A549 (cell line): ENCODE results near the gene TRIM17. TPM values are rescaled to one million over a fixed set of nuclear protein-coding genes. Genes with fewer than 3 reads are reported as not detected.

Experiments used
- ATAC-seq, 2 experiments: fragments of 200-7000 bp in 1 of 2; fragments of >200 bp in 1 of 2; cut with Nextera tagmentation in 1 of 2; cut with Tn5 transposase in 1 of 2; 3 replicates each; pipeline versions ENCODE4 v1.8.0 to v1.9.1; 2018 to 2020; ENCODE audit warnings: mild to moderate bottlenecking in 1 of 2, moderate library complexity in 1 of 2
- CTCF ChIA-PET: fragments of 300-600 bp; sonication (Branson Sonifier 250); formaldehyde crosslinking; extraction: SDS; loops from one replicate; lab custom pipeline; 2021; ENCODE audit warnings: antibody characterized with exemption, inconsistent platforms; lab: Yijun Ruan, JAX
- POLR2A ChIA-PET: fragments of 350-600 bp; formaldehyde crosslinking; extraction: SDS; loops from one replicate; lab custom pipeline; 2021; ENCODE audit warnings: antibody characterized with exemption, inconsistent platforms; lab: Yijun Ruan, JAX
- DNase-seq, 2 experiments: peaks; one replicate each; pipeline versions ENCODE4 v3.0.0 to v3.0.0-alpha.2; 2011 to 2016; ENCODE audit warnings: low read depth in 1 of 2, low spot score in 1 of 2
- FAIRE-seq: peaks from 2 replicates; lab custom pipeline; 2011; peaks lifted over from hg19 to GRCh38; lab: Jason Lieb, UNC
- H3K27ac ChIP-seq, 2 experiments: fragments of >200 bp; sonication (Bioruptor Twin); formaldehyde crosslinking; 3 replicates each; pipeline ENCODE4 v1.5.1; 2016 to 2017
- H3K4me1 ChIP-seq: fragments of >200 bp; sonication (Bioruptor Twin); formaldehyde crosslinking; 3 replicates; pipeline ENCODE4 v1.6.1; 2016
- H3K4me2 ChIP-seq: fragments of >200 bp; sonication (Bioruptor Twin); formaldehyde crosslinking; 3 replicates; pipeline ENCODE4 v1.6.1; 2016
- H3K4me3 ChIP-seq: fragments of >200 bp; sonication (Bioruptor Twin); formaldehyde crosslinking; 3 replicates; pipeline ENCODE4 v1.5.1; 2016
- H3K9me3 ChIP-seq: fragments of >200 bp; sonication (Bioruptor Twin); formaldehyde crosslinking; 3 replicates; pipeline ENCODE4 v1.6.1; 2016
- BHLHE40 ChIP-seq: IDR thresholded peaks from 2 replicates; pipeline ENCODE4 v1.6.1; 2012; ENCODE audit warnings: low read depth, low read length, inconsistent platforms
- CBX2 ChIP-seq: fragments of 200-600 bp; sonication (generic); IDR thresholded peaks from 2 replicates; pipeline ENCODE4 v1.6.1; 2016; ENCODE audit warnings: low read depth, mild to moderate bottlenecking, borderline replicate concordance
- CEBPB ChIP-seq, 2 experiments: fragments of >200 bp in 1 of 2; sonication (Bioruptor Twin) in 1 of 2; formaldehyde crosslinking in 1 of 2; IDR thresholded peaks; 2 replicates each; pipeline ENCODE4 v1.6.1; 2012 to 2016
- CHD2 ChIP-seq: fragments of 150-350 bp; IDR thresholded peaks from 2 replicates; pipeline ENCODE4 v1.6.1; 2014; ENCODE audit warnings: low read length; ENCODE audit not compliant: partially characterized antibody
- CHD4 ChIP-seq: fragments of 200-600 bp; sonication (generic); IDR thresholded peaks from 2 replicates; pipeline ENCODE4 v1.6.1; 2016; ENCODE audit warnings: antibody characterized with exemption, mild to moderate bottlenecking, borderline replicate concordance
- CTCF ChIP-seq: fragments of >200 bp; sonication (Bioruptor Twin); formaldehyde crosslinking; IDR thresholded peaks from 3 replicates; pipeline ENCODE4 v1.5.1; 2016
- EHMT2 ChIP-seq: fragments of 200-600 bp; sonication (generic); IDR thresholded peaks from 2 replicates; pipeline ENCODE4 v1.6.1; 2016; ENCODE audit warnings: antibody characterized with exemption, low read depth, mild to moderate bottlenecking, moderate library complexity
- ESRRA ChIP-seq: fragments of 150-350 bp; IDR thresholded peaks from 2 replicates; pipeline ENCODE4 v1.6.1; 2014; ENCODE audit warnings: mild to moderate bottlenecking, low read length, borderline replicate concordance
- FOSB ChIP-seq: fragments of 250-450 bp; sonication (Bioruptor Pico); IDR thresholded peaks from 2 replicates; pipeline ENCODE4 v1.5.0; 2020; ENCODE audit warnings: mild to moderate bottlenecking, moderate library complexity
- HDAC2 ChIP-seq: fragments of 200-600 bp; sonication (generic); IDR thresholded peaks from 2 replicates; pipeline ENCODE4 v1.6.1; 2016
- HOXA7 ChIP-seq: fragments of 250-450 bp; sonication (Bioruptor Pico); IDR thresholded peaks from 2 replicates; pipeline ENCODE4 v1.5.0; 2020; ENCODE audit warnings: mild to moderate bottlenecking, moderate library complexity
- HOXB13 ChIP-seq: fragments of 250-450 bp; sonication (Bioruptor Pico); IDR thresholded peaks from 2 replicates; pipeline ENCODE4 v1.5.0; 2020; ENCODE audit warnings: low read depth, mild to moderate bottlenecking, moderate library complexity
- JUN ChIP-seq, 2 experiments: fragments of >200 bp; sonication (Bioruptor Twin); formaldehyde crosslinking; IDR thresholded peaks; 2 replicates in 1 of 2; 3 replicates in 1 of 2; pipeline ENCODE4 v1.6.1; 2016 to 2017
- JUNB ChIP-seq: fragments of >200 bp; sonication (Bioruptor Twin); formaldehyde crosslinking; IDR thresholded peaks from 2 replicates; pipeline ENCODE4 v1.6.1; 2016
- MAX ChIP-seq: IDR thresholded peaks from 2 replicates; pipeline ENCODE4 v1.6.1; 2012
- MAZ ChIP-seq: fragments of 150-350 bp; IDR thresholded peaks from 2 replicates; pipeline ENCODE4 v1.6.1; 2014; ENCODE audit warnings: antibody characterized with exemption, low read depth, low read length, borderline replicate concordance
- NPAS2 ChIP-seq: fragments of 250-450 bp; sonication (Bioruptor Pico); IDR thresholded peaks from 2 replicates; pipeline ENCODE4 v1.8.0; 2022; ENCODE audit warnings: mild to moderate bottlenecking, moderate library complexity, borderline replicate concordance
- NR3C1 ChIP-seq: fragments of >200 bp; sonication (Bioruptor Twin); formaldehyde crosslinking; IDR thresholded peaks from 3 replicates; pipeline ENCODE4 v1.6.1; 2017
- POLR2A ChIP-seq: IDR thresholded peaks from 2 replicates; pipeline ENCODE4 v1.6.1; 2012; ENCODE audit warnings: mild to moderate bottlenecking, low read length
- RAD21 ChIP-seq, 2 experiments: fragments of >200 bp in 1 of 2; sonication (Bioruptor Twin) in 1 of 2; formaldehyde crosslinking in 1 of 2; IDR thresholded peaks in 1 of 2; conservative IDR thresholded peaks in 1 of 2; 2 replicates in 1 of 2; 3 replicates in 1 of 2; pipeline ENCODE4 v1.6.1; 2012 to 2018; ENCODE audit warnings: inconsistent platforms in 1 of 2
- RARB ChIP-seq: fragments of 250-450 bp; sonication (Bioruptor Pico); IDR thresholded peaks from 2 replicates; pipeline ENCODE4 v1.8.0; 2021; ENCODE audit warnings: mild to moderate bottlenecking, moderate library complexity
- REST ChIP-seq: fragments of 200-600 bp; sonication (generic); IDR thresholded peaks from 2 replicates; pipeline ENCODE4 v1.6.1; 2016; ENCODE audit warnings: antibody characterized with exemption, mild to moderate bottlenecking, moderate library complexity
- TP53 ChIP-seq: fragments of 250-450 bp; sonication (Bioruptor Pico); IDR thresholded peaks from 2 replicates; pipeline ENCODE4 v1.5.0; 2021; ENCODE audit warnings: mild to moderate bottlenecking, moderate library complexity
- ZC3H11A ChIP-seq: fragments of 450-650 bp; IDR thresholded peaks from 2 replicates; pipeline ENCODE4 v1.6.1; 2014; ENCODE audit warnings: antibody characterized with exemption, mild to moderate bottlenecking
- ZFP36 ChIP-seq: fragments of 450-650 bp; IDR thresholded peaks from 2 replicates; pipeline ENCODE4 v1.6.1; 2014; ENCODE audit warnings: borderline replicate concordance; ENCODE audit not compliant: partially characterized antibody
- ZNF302 ChIP-seq: fragments of 250-450 bp; sonication (Bioruptor Pico); IDR thresholded peaks from 2 replicates; pipeline ENCODE4 v1.9.0; 2021; ENCODE audit warnings: inconsistent platforms, mild to moderate bottlenecking, moderate library complexity
- WGBS: methylation state at CpG from one replicate; pipeline ENCODE4 v1.1.6; 2017; ENCODE audit errors: missing lambda C conversion rate; 5-methylcytosine and 5-hydroxymethylcytosine counted together
- polyA plus RNA-seq, 4 experiments: library from polyadenylated mRNA; depleted of rRNA in 3 of 4; stranded (reverse); fragments of >200 nt; fragmentation: RNase III in 1 of 4; extraction: RNeasy Plus Mini Kit Qiagen cat#74134 plus additional on column Dnase treatment in 1 of 4; gene quantifications; 2 replicates in 3 of 4; 3 replicates in 1 of 4; pipeline ENCODE4 v1.2.3, GENCODE V29; 2011 to 2017
- TF ChIP-seq, protein P1 (sequence below): fragments of 250-450 bp; sonication (Bioruptor Pico); IDR thresholded peaks from 2 replicates; pipeline ENCODE4 v1.5.0; 2020; ENCODE audit warnings: low read depth, mild to moderate bottlenecking, moderate library complexity
- TF ChIP-seq, protein P2 (sequence below): fragments of 450-650 bp; IDR thresholded peaks from 2 replicates; pipeline ENCODE4 v1.6.1; 2014; ENCODE audit warnings: antibody characterized with exemption

Gene TRIM17
- polyA plus RNA-seq, 2 of the 4 experiments (the other 2 are of a cell fraction) = not detected

- no peak overlapping the region for H3K4me2 ChIP-seq
- ATAC-seq (no peak), FAIRE-seq (no peak), DNase-seq (no peak)
- no peaks in the 10 kb centered on the region for H3K9me3 ChIP-seq
- TF ChIP-seq MAZ = no peak
- no peak for TF ChIP-seq NPAS2 (CRISPR knock-in tag)
- peaks cover 13% of the 10 kb centered on the region for H3K4me1 ChIP-seq
- H3K4me3 ChIP-seq = no peak overlapping the region
- H3K27ac ChIP-seq = no peak overlapping the region
- 88% methylated on average over 10 of the region's 10 CpGs for WGBS
- ChIA-PET POLR2A (no interaction called here), CTCF (interaction anchor here (0.7 to 2.1 kb wide), 2 partner anchors 69 to 87 kb away, joined by 3 to 6 read pairs; no protein-coding TSS in a partner anchor)
Measured at GRCh38 chr1:228390649-228391048, 26.0 kb downstream of the TRIM17 start.

DNA sequence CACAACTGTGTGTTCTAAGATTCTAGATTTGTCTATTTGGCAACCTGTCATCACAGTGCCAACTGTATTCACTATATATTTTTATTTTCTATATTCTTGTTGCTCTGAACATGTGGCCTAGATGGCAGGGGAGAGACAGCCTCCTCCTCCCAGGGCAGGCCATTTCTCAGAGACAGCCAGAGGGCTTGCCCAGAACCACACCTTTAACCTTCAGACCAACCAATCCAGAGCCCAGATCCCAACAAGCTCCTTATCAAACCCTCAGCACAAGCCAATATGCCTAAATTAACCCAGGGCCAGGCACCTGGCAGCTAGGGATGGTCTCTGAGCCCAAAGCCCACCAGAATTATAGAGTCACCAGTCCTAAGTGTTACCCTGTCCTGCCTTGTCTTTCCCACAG is 29.3 kb downstream of the TRIM17 start:
- CTCF ChIA-PET = interaction anchor here (0.7 to 1.0 kb wide), 2 partner anchors 10 to 77 kb away, joined by 3 to 4 read pairs; no protein-coding TSS in a partner anchor
- H3K9me3 ChIP-seq = no peaks in the 10 kb centered on the region
- TF ChIP-seq RARB (CRISPR knock-in tag) = no peak
- no peak for TF ChIP-seq JUN (IDR thresholded peaks at IDR 0.05)
- TF ChIP-seq RAD21 (conservative IDR thresholded peaks at IDR 0.05 in 1 of 2, IDR thresholded peaks at IDR 0.05 in 1 of 2) = no peak
- no peak for TF ChIP-seq POLR2A
- TF ChIP-seq, protein P1, sequence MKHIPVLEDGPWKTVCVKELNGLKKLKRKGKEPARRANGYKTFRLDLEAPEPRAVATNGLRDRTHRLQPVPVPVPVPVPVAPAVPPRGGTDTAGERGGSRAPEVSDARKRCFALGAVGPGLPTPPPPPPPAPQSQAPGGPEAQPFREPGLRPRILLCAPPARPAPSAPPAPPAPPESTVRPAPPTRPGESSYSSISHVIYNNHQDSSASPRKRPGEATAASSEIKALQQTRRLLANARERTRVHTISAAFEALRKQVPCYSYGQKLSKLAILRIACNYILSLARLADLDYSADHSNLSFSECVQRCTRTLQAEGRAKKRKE = no peak
- no peak for TF ChIP-seq REST
- TF ChIP-seq HOXA7 (CRISPR knock-in tag) = no peak
- no peak for TF ChIP-seq CEBPB (IDR thresholded peaks at IDR 0.05)
- no peak for TF ChIP-seq CTCF
- no peak for TF ChIP-seq ESRRA
- TF ChIP-seq CBX2 = no peak
- no peak for TF ChIP-seq MAX
- no peak for TF ChIP-seq MAZ
- TF ChIP-seq NR3C1 = no peak
- no peak for TF ChIP-seq HOXB13
- H3K4me2 ChIP-seq = no peak overlapping the region
- H3K27ac ChIP-seq = no peak overlapping the region
- H3K4me1 ChIP-seq = peaks cover 4% of the 10 kb centered on the region
- no peak for FAIRE-seq
- POLR2A ChIA-PET = no interaction called here
- H3K4me3 ChIP-seq = no peak overlapping the region
- ATAC-seq = no peak
- DNase-seq = no peak

DNA sequence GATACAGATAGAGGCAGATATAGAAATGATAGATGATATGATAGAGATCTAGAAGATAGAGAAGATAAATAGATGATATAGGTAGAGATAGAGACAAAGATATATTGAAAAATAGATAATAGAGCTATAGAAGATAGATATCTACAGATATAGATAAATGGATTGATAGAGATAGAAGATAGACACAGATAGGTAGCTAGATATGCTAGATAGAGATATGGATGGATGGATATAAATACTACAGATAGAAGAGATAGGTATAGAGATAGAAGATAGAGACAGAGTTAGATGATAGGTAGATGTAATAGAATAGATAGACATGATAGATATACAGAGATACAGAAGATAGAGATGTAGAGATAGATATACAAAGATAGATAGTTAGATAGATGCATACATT is 31.4 kb downstream of the TRIM17 start:
- no peak for TF ChIP-seq ZFP36
- no peak for TF ChIP-seq CHD4
- TF ChIP-seq ZNF302 (CRISPR knock-in tag) = no peak
- TF ChIP-seq CHD2 = no peak
- no peak for TF ChIP-seq BHLHE40
- TF ChIP-seq EHMT2 = no peak
- no peak for TF ChIP-seq HDAC2
- TF ChIP-seq NPAS2 (CRISPR knock-in tag) = no peak
- TF ChIP-seq FOSB (CRISPR knock-in tag) = no peak
- no peak for TF ChIP-seq TP53 (CRISPR knock-in tag)
- no peak for TF ChIP-seq CBX2
- no peak for TF ChIP-seq POLR2A
- TF ChIP-seq, protein P2, sequence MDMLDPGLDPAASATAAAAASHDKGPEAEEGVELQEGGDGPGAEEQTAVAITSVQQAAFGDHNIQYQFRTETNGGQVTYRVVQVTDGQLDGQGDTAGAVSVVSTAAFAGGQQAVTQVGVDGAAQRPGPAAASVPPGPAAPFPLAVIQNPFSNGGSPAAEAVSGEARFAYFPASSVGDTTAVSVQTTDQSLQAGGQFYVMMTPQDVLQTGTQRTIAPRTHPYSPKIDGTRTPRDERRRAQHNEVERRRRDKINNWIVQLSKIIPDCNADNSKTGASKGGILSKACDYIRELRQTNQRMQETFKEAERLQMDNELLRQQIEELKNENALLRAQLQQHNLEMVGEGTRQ = no peak
- TF ChIP-seq NR3C1 = no peak
- TF ChIP-seq ZC3H11A = no peak
- TF ChIP-seq HOXA7 (CRISPR knock-in tag) = no peak
- TF ChIP-seq JUNB = no peak
- CTCF ChIA-PET = interaction anchor here (0.9 to 4.6 kb wide), 2 partner anchors 8 to 265 kb away, joined by 3 to 17 read pairs; no protein-coding TSS in a partner anchor
- no peaks in the 10 kb centered on the region for H3K4me1 ChIP-seq
- ATAC-seq = no peak
- no peak for DNase-seq
- H3K27ac ChIP-seq = no peak overlapping the region
- POLR2A ChIA-PET = no interaction called here
- no peak for FAIRE-seq
- H3K9me3 ChIP-seq = no peaks in the 10 kb centered on the region
- H3K4me3 ChIP-seq = no peak overlapping the region
- H3K4me2 ChIP-seq = no peak overlapping the region
